GM18517 (cell line): ENCODE data around the gene PDE4D.
"Not testable (repeated sequence)": the region's sequence is repeated elsewhere in the genome, so short reads cannot be mapped to it uniquely, and the experiment has no call there.

Experiments
- ATAC-seq: cut with Tn5 transposase; IDR thresholded peaks from one replicate; pipeline ENCODE4 v1.9.1; 2021; ENCODE audit warnings: mild to moderate bottlenecking, moderate library complexity; ENCODE audit not compliant: unreplicated experiment

PDE4D gene

GRCh38 chr5:59067956-59068656 lies 825.4 kb downstream of the PDE4D start:
- no peak for ATAC-seq

DNA sequence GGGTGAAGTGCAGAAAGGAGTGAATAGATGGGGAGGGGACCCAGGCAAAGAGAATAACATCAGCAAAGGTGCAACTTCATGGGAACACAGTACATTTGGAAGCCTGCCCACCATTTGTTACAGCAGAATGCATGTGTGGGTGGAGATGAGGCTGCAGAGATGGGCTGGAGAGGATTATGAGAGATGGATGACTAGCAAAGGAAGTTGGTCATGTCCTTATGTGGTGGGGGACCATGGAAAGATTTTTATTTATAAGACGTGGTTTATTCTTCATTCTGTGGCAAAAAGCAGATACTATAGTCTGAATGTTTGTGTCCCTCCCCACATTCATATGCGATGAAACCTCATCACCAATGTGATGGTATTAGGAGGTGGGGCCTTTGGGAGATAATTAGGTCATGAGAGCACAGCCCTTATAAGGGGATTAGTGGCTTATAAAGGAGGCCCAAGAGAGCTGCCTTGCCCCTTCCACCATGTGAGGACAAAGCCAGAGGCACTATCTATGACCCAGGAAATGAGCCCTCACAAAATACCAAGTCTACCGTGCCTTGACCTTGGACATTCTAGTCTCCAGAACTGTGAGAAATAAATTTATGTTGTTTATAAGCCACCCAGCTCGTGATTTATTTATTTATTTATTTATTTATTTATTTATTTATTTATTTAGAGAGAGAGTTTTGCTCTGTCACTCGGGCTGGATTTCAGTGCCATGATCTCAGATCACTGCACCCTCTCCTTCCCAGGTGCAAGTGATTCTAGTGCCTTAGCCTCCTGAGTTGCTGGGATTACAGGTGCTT lies 827.0 kb downstream of the PDE4D start:
- ATAC-seq, result no peak

DNA sequence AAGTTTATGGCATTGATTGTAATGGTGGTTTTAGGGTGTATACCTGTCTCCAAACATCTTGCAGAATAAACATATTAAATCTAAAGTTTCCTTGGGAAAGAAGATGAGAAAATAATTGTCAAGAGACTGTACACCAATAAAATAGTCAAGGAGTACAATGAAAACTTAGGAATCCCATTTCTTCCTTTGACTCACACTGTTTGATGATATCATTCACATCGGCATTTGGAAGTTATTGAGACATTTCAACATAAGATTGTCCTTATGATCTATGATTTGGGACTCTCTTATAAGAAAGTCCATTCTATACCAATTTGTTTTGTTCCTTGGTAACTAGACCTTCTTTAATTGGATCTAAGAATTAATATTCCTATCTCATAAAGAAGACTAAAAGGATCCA lies 828.0 kb downstream of the PDE4D start:
- no peak for ATAC-seq

DNA sequence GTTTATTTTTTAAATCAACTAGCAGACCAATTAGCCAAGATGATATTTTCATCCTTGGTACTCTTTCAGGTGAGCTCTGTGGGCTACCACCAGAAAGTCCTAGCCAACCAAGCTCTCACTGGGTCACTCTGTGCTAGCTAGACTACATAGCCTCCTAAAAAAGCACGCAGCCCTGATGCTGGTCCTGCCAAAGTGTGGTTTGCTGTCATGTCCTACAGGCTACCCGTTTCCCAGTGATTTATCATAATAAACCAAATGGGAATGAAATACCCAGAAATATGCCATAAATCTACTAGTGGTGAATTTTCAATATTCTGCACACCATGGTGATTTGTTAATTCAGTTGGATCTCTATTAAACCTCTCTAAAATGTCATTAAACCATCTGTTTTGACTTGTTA lies 829.2 kb downstream of the PDE4D start:
- ATAC-seq, result no peak

GRCh38 chr5:59062986-59063683 lies 830.4 kb downstream of the PDE4D start:
- no peak for ATAC-seq

DNA sequence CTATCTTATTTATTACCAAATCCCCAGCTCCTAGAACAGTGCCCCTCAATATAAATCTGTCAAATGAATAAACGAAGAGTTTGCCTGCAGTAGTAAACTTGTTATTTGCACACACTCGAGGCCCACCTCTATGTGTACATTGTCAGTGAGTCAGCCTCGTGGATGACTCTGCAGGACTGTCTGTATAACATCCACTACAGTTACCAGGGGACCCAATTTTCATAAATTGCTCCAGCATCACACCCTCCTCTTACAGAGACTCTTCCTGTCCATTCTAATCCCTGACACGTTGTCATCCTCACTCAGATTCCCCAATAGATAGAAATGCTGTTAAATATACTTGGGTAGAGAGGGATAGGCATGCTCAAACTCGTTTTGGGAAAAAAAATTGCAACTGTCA lies 832.1 kb downstream of the PDE4D start:
- ATAC-seq, result no peak

GRCh38 chr5:59058969-59059687 lies 834.4 kb downstream of the PDE4D start:
- no peak for ATAC-seq

DNA sequence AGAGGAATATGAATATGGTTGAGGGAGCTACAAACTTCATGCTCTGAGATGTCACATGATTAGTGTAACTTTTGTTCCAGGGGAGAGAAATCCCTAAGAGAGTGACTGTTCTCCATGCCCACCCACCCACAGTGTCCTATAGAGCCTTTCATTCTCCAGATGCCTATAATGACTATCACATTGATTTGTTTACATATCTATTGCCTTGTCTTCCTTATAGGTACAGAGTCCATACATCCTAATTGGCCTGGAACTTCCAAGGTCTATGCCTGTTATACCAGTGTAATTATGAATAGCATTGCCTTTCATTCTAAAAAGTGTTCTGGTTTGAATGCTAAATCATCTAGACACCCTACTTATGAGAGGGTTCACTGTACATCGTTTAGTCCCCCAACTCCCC lies 835.3 kb downstream of the PDE4D start:
- no peak for ATAC-seq

DNA sequence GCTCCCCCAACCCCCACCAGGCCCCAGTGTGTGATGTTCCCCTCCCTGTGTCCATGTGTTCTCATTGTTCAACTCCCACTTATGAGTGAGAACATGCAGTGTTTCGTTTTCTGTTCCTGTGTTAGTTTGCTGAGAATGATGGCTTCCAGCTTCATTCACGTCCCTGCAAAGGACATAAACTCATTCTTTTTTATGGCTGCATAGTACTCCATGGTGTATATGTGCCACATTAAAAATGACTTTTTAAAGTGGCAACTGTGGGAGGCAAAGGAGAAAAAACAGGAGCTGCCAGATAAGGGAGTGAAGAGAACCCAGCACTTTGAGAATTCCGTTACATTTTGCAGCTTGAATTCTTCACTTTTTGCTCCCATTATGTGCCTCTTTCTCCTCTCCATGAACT lies 836.9 kb downstream of the PDE4D start:
- ATAC-seq, result not testable (repeated sequence)

GRCh38 chr5:59055745-59056448 lies 837.6 kb downstream of the PDE4D start:
- ATAC-seq, result no peak

DNA sequence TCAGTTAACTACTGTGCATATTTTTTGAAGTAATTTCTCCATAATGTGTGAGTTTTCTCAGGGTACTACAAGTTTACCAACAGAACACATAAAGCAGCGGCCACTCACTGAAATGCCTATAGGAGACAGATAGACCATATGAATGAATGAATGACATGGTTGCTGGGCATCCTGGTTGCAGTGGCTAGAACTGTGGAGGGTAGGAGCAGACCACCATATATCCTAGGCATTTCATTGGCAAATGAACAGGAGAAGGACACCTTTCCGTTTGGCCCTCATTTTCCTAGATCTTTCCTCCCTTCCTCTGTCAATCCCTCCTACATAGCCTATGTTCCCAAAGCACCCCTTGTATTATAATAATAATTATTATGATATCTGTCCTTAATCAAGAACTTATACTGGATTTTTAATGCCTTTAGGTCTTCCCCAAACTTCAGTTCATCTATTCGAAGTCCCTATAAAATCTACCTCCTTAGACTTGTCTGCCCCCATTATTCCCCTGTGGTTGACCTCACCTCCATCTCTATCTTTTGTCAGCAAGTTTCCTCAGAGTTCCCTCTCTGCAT lies 838.5 kb downstream of the PDE4D start:
- no peak for ATAC-seq

- no peak for ATAC-seq
Observed at GRCh38 chr5:59051951-59052350, 841.6 kb downstream of the PDE4D start.

- ATAC-seq, result no peak
Observed at GRCh38 chr5:59049095-59049494, 844.4 kb downstream of the PDE4D start.

DNA sequence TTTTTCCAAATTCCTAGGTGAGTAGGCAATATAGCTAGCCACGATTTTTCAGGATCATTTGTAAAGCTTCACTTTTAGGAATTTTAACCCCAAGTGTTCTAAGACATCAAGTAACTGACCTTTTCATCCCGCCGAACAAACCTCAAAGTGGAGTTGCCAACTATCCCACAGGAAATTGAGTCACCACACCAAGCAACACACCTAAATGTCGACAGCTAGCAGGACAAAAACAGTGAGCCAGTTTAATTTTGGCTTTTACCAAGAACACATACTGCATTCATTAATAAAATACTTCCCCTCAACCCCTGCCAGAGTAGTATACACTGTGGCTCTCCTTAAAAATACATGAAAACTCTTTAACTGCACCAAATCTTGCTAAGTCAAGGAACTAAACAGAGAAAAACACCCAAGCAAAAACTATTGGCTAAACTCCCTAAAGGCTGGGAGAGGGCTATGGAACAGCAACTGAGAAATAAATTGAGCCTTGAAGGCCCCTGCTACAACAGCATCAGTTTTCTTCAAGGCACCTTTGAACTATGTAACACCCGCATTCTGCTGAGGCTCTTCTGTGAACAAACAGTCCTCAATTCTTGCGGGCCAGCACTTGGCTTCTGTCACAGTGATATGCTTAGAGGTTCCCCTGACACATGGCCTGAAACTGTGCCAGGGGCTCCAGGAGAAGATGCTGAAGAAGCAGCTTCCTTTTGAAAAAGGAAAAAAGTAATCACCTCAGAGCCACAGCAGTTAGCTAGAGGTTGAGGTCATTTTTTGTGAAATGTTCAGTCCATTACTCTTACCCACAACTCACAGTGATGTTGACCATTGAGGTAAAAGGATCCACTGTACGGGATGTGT lies 851.1 kb downstream of the PDE4D start:
- no peak for ATAC-seq

DNA sequence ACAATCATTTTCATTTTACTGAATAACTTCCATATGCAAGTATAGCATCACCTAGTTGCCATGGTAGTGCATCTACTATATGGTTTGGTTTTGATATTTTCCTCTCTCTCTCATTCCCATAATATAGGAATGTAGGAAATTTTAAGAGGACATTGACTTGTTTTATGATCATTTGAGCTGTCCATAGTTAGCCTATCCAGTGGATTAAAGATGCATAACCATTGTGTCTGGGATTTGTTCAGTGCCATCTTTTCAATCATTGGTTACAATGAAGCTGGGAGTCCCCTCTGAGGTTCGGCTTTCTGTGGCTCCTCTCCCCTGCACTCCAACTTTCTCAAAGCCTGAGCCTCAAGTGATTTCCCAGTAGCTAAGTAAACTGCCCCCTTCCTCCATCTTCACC lies 852.2 kb downstream of the PDE4D start:
- ATAC-seq, result no peak

GRCh38 chr5:59040804-59041201 lies 852.7 kb downstream of the PDE4D start:
- no peak for ATAC-seq

GRCh38 chr5:59040024-59040803 lies 853.3 kb downstream of the PDE4D start:
- ATAC-seq, result peak; percentile 3

- ATAC-seq, result peak; percentile 44
Observed at GRCh38 chr5:59039296-59040023, 854.1 kb downstream of the PDE4D start.
